Natural killer cell (primary cell): Measurements from ENCODE around the gene RLN3. TPM values are rescaled to one million over a fixed set of nuclear protein-coding genes. Genes with fewer than 3 reads are reported as not detected.

Source experiments
- ATAC-seq, 3 donors: fragments of 150-1000 bp in 2 of 3; fragments of 200-7000 bp in 1 of 3; cut with Tn5 transposase; 1 replicate in 1 of 3; 2 replicates in 2 of 3; pipeline ENCODE4 v1.10.0; 2021; ENCODE audit warnings: mild to moderate bottlenecking in 2 of 3, moderate library complexity in 2 of 3
- DNase-seq, 2 donors: peaks; one replicate each; pipeline versions ENCODE4 v3.0.0 to v3.0.0-alpha.2; 2013 to 2021; ENCODE audit warnings: mixed read lengths in 1 of 2
- H3K27ac ChIP-seq: one replicate; pipeline ENCODE4 v1.5.1; 2013; ENCODE audit warnings: mild to moderate bottlenecking, low read length
- H3K27me3 ChIP-seq: one replicate; pipeline ENCODE4 v1.6.1; 2013; ENCODE audit warnings: low read length; ENCODE audit not compliant: control insufficient read depth, insufficient read depth
- H3K36me3 ChIP-seq: one replicate; pipeline ENCODE4 v1.6.1; 2013; ENCODE audit warnings: low read length; ENCODE audit not compliant: control insufficient read depth, insufficient read depth
- H3K4me1 ChIP-seq: one replicate; pipeline ENCODE4 v1.6.1; 2013; ENCODE audit warnings: low read length; ENCODE audit not compliant: control insufficient read depth, insufficient read depth
- H3K4me3 ChIP-seq: one replicate; pipeline ENCODE4 v1.5.1; 2013; ENCODE audit warnings: low read length
- H3K9me3 ChIP-seq: one replicate; pipeline ENCODE4 v1.6.1; 2013; ENCODE audit warnings: low read length; ENCODE audit not compliant: control insufficient read depth, insufficient read depth
- H3K27ac Mint-ChIP-seq, 2 donors: one replicate each; pipeline ENCODE4 v1.8.0; 2022; ENCODE audit warnings: mild to moderate bottlenecking in 2 of 2, mixed read lengths in 2 of 2, moderate library complexity in 1 of 2
- H3K27me3 Mint-ChIP-seq, 2 donors: one replicate each; pipeline ENCODE4 v1.8.0; 2022; ENCODE audit warnings: low read depth in 2 of 2, mixed read lengths in 2 of 2
- H3K36me3 Mint-ChIP-seq: one replicate; pipeline ENCODE4 v1.8.0; 2022; ENCODE audit warnings: mixed read lengths
- H3K4me1 Mint-ChIP-seq, 2 donors: one replicate each; pipeline ENCODE4 v1.8.0; 2022; ENCODE audit warnings: mixed read lengths in 2 of 2
- H3K4me3 Mint-ChIP-seq: one replicate; pipeline ENCODE4 v1.8.0; 2022; ENCODE audit warnings: mild to moderate bottlenecking, moderate library complexity, mixed read lengths
- H3K9me3 Mint-ChIP-seq, 2 donors: one replicate each; pipeline ENCODE4 v1.8.0; 2022; ENCODE audit warnings: mixed read lengths in 2 of 2
- CTCF ChIP-seq: fragments of 200-600 bp; IDR thresholded peaks from one replicate; pipeline ENCODE4 v1.8.0; 2022; ENCODE audit warnings: antibody characterized with exemption
- WGBS: methylation state at CpG from one replicate; pipeline ENCODE4 v1.1.7; 2013; ENCODE audit warnings: missing lambda C conversion rate; ENCODE audit not compliant: insufficient coverage; 5-methylcytosine and 5-hydroxymethylcytosine counted together
- intact Hi-C: fragments of 100-400 bp; cut with micrococcal nuclease; formaldehyde crosslinking; loops from one replicate; pipeline ENCODE4 v1.14.2; 2022
- total RNA-seq, 4 donors: library from RNA; stranded (reverse); fragments of 120-200 nt in 1 of 4; gene quantifications; one replicate each; pipeline versions ENCODE4 v1.2.3 to v1.2.4, GENCODE V29; 2013 to 2022

RLN3 gene
- total RNA-seq, 3 donors from 2014 or later (not counting 1 experiment from before 2014, with no cell fraction given), result not detected

- intact Hi-C loops, result no loop called here
- WGBS, result 81% methylated on average over 12 of the region's 12 CpGs
- Mint-ChIP-seq H3K27ac (peak overlapping the region in 1 of 2 donors; percentile 70), H3K4me1 (peaks cover 0 to 24% of the 10 kb centered on the region in 2 donors), H3K36me3 (no peaks in the 10 kb centered on the region), H3K4me3 (peak overlapping the region; percentile 25), H3K9me3 (no peaks in the 10 kb centered on the region), H3K27me3 (no peaks in the 10 kb centered on the region)
- Histone ChIP-seq H3K9me3 (no peaks in the 10 kb centered on the region), H3K4me3 (no peak overlapping the region), H3K4me1 (peaks cover 44% of the 10 kb centered on the region), H3K27ac (no peak overlapping the region), H3K36me3 (peaks cover 2% of the 10 kb centered on the region), H3K27me3 (no peaks in the 10 kb centered on the region)
- DNase-seq, result no peak
- TF ChIP-seq CTCF, result no peak
- ATAC-seq, result no peak
Measured at GRCh38 chr19:13979686-13980085, 48.3 kb upstream of the RLN3 start.

DNA sequence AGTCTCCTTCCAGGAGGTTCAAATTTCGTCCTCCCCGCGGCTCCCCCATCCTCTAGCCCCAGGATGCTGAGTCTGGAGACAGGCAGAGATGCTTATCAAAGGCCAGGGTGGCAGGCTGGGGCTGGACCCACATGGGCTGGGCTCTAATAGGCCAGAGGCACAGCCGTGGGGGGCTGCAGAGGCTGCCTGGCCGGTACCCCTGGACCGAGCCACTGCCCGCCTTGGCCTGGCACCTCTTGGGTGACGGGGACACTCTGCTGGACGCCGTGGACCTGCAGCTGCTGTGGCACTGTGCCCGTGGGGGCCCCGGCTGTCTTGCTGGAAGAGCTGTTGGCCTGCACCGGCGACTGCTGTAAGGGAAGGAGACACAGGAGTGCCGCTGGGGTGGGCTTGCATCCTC, 47.6 kb upstream of the RLN3 start:
- no peak for DNase-seq
- Mint-ChIP-seq H3K4me1 (peaks cover 3 to 26% of the 10 kb centered on the region in 2 donors), H3K27ac (no peak overlapping the region)

GRCh38 chr19:13981021-13981420, 46.9 kb upstream of the RLN3 start:
- DNase-seq, result no peak
- H3K36me3 ChIP-seq, result peaks cover 2% of the 10 kb centered on the region
- intact Hi-C loops, result no loop called here
- ATAC-seq, result no peak
- WGBS, result 90% methylated on average over 5 of the region's 5 CpGs
- H3K9me3 ChIP-seq, result no peaks in the 10 kb centered on the region
- no peaks in the 10 kb centered on the region for H3K27me3 ChIP-seq
- no peak for TF ChIP-seq CTCF
- Mint-ChIP-seq H3K9me3 (no peaks in the 10 kb centered on the region), H3K36me3 (no peaks in the 10 kb centered on the region), H3K4me1 (peaks cover 8 to 27% of the 10 kb centered on the region in 2 donors), H3K4me3 (no peak overlapping the region), H3K27me3 (no peaks in the 10 kb centered on the region), H3K27ac (peak overlapping the region in 1 of 2 donors; percentile 46)
- H3K4me3 ChIP-seq, result no peak overlapping the region
- peaks cover 57% of the 10 kb centered on the region for H3K4me1 ChIP-seq
- no peak overlapping the region for H3K27ac ChIP-seq

More for the DNA sequence above, 47.6 kb upstream of the RLN3 start:
- Mint-ChIP-seq H3K27me3 (no peaks in the 10 kb centered on the region), H3K4me3 (no peak overlapping the region), H3K9me3 (no peaks in the 10 kb centered on the region), H3K36me3 (no peaks in the 10 kb centered on the region)
- Histone ChIP-seq H3K9me3 (no peaks in the 10 kb centered on the region), H3K27me3 (no peaks in the 10 kb centered on the region), H3K27ac (no peak overlapping the region), H3K36me3 (peaks cover 2% of the 10 kb centered on the region), H3K4me3 (no peak overlapping the region), H3K4me1 (peaks cover 50% of the 10 kb centered on the region)
- no peak for ATAC-seq
- 98% methylated on average over 14 of the region's 15 CpGs for WGBS
- intact Hi-C loops, result no loop called here
- TF ChIP-seq CTCF, result no peak

- Mint-ChIP-seq H3K9me3 (no peaks in the 10 kb centered on the region), H3K36me3 (no peaks in the 10 kb centered on the region), H3K27me3 (no peaks in the 10 kb centered on the region), H3K27ac (peak overlapping the region; percentile 45 to 46), H3K4me1 (peaks cover 11 to 32% of the 10 kb centered on the region in 2 donors), H3K4me3 (no peak overlapping the region)
- no peak for TF ChIP-seq CTCF
- Histone ChIP-seq H3K9me3 (no peaks in the 10 kb centered on the region), H3K27ac (peak overlapping the region; percentile 45), H3K4me3 (no peak overlapping the region), H3K27me3 (no peaks in the 10 kb centered on the region), H3K36me3 (peaks cover 2% of the 10 kb centered on the region), H3K4me1 (peaks cover 62% of the 10 kb centered on the region)
- DNase-seq (no peak), ATAC-seq (no peak)
- 67% methylated on average over 8 of the region's 9 CpGs for WGBS
- intact Hi-C loops, result no loop called here
Measured at GRCh38 chr19:13981467-13981866, 46.5 kb upstream of the RLN3 start.
